ENCODE results near the gene MAEL.
A peak's percentile ranks its signal among the peaks of the same experiment; 100 is the strongest.

Gene MAEL

GRCh38 chr1:167043752-167044488 is 54.8 kb downstream of the MAEL start (continued):
- TF ChIP-seq ZBTB10 (tag by site-specific recombination; IDR thresholded peaks at IDR 0.05), result peak; percentile 41
- TF ChIP-seq ZEB2 (tag by site-specific recombination; IDR thresholded peaks at IDR 0.05), result peak; percentile 70; the same call in 1 of the 2 replicates
- no peak for TF ChIP-seq ZSCAN30 (tag by site-specific recombination; IDR thresholded peaks at IDR 0.05)
- TF ChIP-seq PBX3 (CRISPR knock-in tag; IDR thresholded peaks at IDR 0.05), result no peak
- TF ChIP-seq PRDM10 (tag by site-specific recombination; IDR thresholded peaks at IDR 0.05), result no peak
- TF ChIP-seq ZNF530 (tag by site-specific recombination; IDR thresholded peaks at IDR 0.05; ENCODE audit: low read depth), result no peak
- TF ChIP-seq GLI4 (tag by site-specific recombination; IDR thresholded peaks at IDR 0.05), result no peak
- no peak for TF ChIP-seq SETDB1 (IDR thresholded peaks at IDR 0.05; ENCODE audit: insufficient read length, low read length)
- no peak for TF ChIP-seq ZNF621 (tag by site-specific recombination; IDR thresholded peaks at IDR 0.05)
- TF ChIP-seq ZNF169 (tag by site-specific recombination; IDR thresholded peaks at IDR 0.05), result no peak
- TF ChIP-seq ZNF600 (tag by site-specific recombination; IDR thresholded peaks at IDR 0.05), result 0 out of 2 replicates have a peak, but pooled peaks have one; percentile 21
- peak; percentile 61 for TF ChIP-seq ZIC2 (tag by site-specific recombination; IDR thresholded peaks at IDR 0.05)
- no peak for TF ChIP-seq ZSCAN16 (tag by site-specific recombination; IDR thresholded peaks at IDR 0.05)
- no peak for TF ChIP-seq ZFP41 (tag by site-specific recombination; IDR thresholded peaks at IDR 0.05; ENCODE audit: borderline replicate concordance)
- TF ChIP-seq ZNF2 (tag by site-specific recombination; IDR thresholded peaks at IDR 0.05), result 0 out of 2 replicates have a peak, but pooled peaks have one; percentile 23
- no peak for TF ChIP-seq ZNF248 (tag by site-specific recombination; IDR thresholded peaks at IDR 0.05)
- TF ChIP-seq ZNF629 (tag by site-specific recombination; IDR thresholded peaks at IDR 0.05), result peak; percentile 92
- no peak for TF ChIP-seq PRDM4 (tag by site-specific recombination; IDR thresholded peaks at IDR 0.05)
- no peak for TF ChIP-seq TRIM28 (IDR thresholded peaks at IDR 0.05; ENCODE audit: borderline replicate concordance, low read length)
- TF ChIP-seq MZF1 (tag by site-specific recombination; IDR thresholded peaks at IDR 0.05; ENCODE audit: borderline replicate concordance), result no peak
- peak; percentile 55 for TF ChIP-seq ZNF335 (tag by site-specific recombination; conservative IDR thresholded peaks at IDR 0.05)
- no peak for TF ChIP-seq ZNF26 (tag by site-specific recombination; IDR thresholded peaks at IDR 0.05)
- TF ChIP-seq ZBTB20 (tag by site-specific recombination; IDR thresholded peaks at IDR 0.05), result peak; percentile 65
- no peak for TF ChIP-seq ZNF501 (tag by site-specific recombination; IDR thresholded peaks at IDR 0.05)
- peak; percentile 88 for TF ChIP-seq ZBTB21 (tag by site-specific recombination; IDR thresholded peaks at IDR 0.05)
- no peak for TF ChIP-seq OVOL3 (tag by site-specific recombination; IDR thresholded peaks at IDR 0.05)
- no peak for TF ChIP-seq ZNF544 (tag by site-specific recombination; IDR thresholded peaks at IDR 0.05)

Data from HEK293 (cell line).